Chondrocyte (in vitro differentiated cells): ENCODE measurements around the gene SORBS1. TPM values are rescaled to one million over a fixed set of nuclear protein-coding genes. Genes with fewer than 3 reads are reported as not detected.

Source experiments
- DNase-seq: peaks from one replicate; pipeline ENCODE4 v3.0.0; 2021; ENCODE audit warnings: mixed read lengths, low spot score
- H3K27ac Mint-ChIP-seq: one replicate; pipeline ENCODE4 v1.8.0; 2021; ENCODE audit warnings: mild to moderate bottlenecking, moderate library complexity, mixed read lengths; ENCODE audit not compliant: unreplicated experiment
- H3K27me3 Mint-ChIP-seq: 2 replicates; pipeline ENCODE4 v1.8.0; 2021; ENCODE audit warnings: low read depth, mixed read lengths
- H3K36me3 Mint-ChIP-seq: 2 replicates; pipeline ENCODE4 v1.8.0; 2021; ENCODE audit warnings: low read depth, mixed read lengths
- H3K4me1 Mint-ChIP-seq: 2 replicates; pipeline ENCODE4 v1.8.0; 2021; ENCODE audit warnings: low read depth, mild to moderate bottlenecking, mixed read lengths
- H3K4me3 Mint-ChIP-seq: one replicate; pipeline ENCODE4 v1.8.0; 2021; ENCODE audit warnings: mild to moderate bottlenecking, moderate library complexity, mixed read lengths; ENCODE audit not compliant: unreplicated experiment
- H3K9me3 Mint-ChIP-seq: 2 replicates; pipeline ENCODE4 v1.8.0; 2021; ENCODE audit warnings: low read depth, mixed read lengths
- total RNA-seq: library from RNA; stranded (reverse); gene quantifications from 3 replicates; pipeline ENCODE4 v1.2.1, GENCODE V29; 2021
- TF ChIP-seq, protein P1 (sequence below): fragments of 200-600 bp; sonication (generic); IDR thresholded peaks from 2 replicates; pipeline ENCODE4 v1.5.0; 2021; ENCODE audit warnings: antibody characterized with exemption, mild to moderate bottlenecking, moderate library complexity

Gene SORBS1
- total RNA-seq, 1 donor from 2014 or later: 5.0 TPM

DNA sequence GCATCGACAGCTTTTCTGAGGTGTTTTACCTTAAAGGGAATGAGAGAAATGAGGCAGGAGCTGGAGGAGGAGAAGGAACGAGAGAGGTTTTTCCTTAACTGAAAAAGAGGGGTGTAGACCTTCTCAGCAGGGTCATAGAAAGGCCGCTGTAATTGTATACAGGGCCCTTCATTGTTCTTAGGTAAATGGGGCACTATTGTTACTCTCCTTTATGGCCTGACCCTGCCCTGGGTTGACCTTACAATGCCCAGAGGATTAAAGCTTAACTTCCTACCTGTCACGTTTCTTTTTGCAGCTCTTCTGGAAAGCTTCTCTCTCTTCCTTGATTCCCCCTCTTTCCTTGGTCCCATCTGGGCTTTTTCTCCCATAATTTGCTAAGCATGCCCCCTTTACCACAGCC is 256.7 kb downstream of the SORBS1 start:
- Mint-ChIP-seq H3K4me1 (peaks cover 25% of the 10 kb centered on the region), H3K36me3 (no peaks in the 10 kb centered on the region), H3K27ac (no peak overlapping the region), H3K4me3 (no peak overlapping the region), H3K9me3 (no peaks in the 10 kb centered on the region), H3K27me3 (peaks cover 1% of the 10 kb centered on the region)
- DNase-seq: no peak
- TF ChIP-seq, protein P1, sequence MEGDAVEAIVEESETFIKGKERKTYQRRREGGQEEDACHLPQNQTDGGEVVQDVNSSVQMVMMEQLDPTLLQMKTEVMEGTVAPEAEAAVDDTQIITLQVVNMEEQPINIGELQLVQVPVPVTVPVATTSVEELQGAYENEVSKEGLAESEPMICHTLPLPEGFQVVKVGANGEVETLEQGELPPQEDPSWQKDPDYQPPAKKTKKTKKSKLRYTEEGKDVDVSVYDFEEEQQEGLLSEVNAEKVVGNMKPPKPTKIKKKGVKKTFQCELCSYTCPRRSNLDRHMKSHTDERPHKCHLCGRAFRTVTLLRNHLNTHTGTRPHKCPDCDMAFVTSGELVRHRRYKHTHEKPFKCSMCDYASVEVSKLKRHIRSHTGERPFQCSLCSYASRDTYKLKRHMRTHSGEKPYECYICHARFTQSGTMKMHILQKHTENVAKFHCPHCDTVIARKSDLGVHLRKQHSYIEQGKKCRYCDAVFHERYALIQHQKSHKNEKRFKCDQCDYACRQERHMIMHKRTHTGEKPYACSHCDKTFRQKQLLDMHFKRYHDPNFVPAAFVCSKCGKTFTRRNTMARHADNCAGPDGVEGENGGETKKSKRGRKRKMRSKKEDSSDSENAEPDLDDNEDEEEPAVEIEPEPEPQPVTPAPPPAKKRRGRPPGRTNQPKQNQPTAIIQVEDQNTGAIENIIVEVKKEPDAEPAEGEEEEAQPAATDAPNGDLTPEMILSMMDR: no peak

DNA sequence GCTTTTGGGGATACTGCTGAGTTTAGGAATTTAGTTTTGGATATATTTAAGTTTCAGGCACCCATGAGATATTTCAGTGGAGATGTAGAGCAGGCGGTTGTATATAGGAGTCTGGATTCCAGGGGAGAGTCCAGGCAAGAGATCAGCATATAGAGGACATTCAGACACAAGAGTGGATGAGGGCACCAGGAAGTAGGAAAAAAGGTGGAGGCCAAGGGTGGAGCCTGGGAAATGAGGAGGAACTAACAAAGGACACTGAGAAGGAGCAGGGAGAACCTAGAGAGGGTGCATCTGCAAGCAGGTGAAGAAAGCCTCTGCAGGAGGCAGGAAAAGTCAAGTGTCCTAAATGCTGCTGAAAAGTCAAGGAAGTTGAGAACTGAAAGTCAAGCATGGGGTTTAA is 257.2 kb downstream of the SORBS1 start:
- Mint-ChIP-seq H3K27ac (no peak overlapping the region), H3K4me3 (no peak overlapping the region), H3K4me1 (peaks cover 19% of the 10 kb centered on the region), H3K9me3 (no peaks in the 10 kb centered on the region), H3K27me3 (peaks cover 1% of the 10 kb centered on the region), H3K36me3 (no peaks in the 10 kb centered on the region)
- TF ChIP-seq, protein P1: no peak
- no peak for DNase-seq

DNA sequence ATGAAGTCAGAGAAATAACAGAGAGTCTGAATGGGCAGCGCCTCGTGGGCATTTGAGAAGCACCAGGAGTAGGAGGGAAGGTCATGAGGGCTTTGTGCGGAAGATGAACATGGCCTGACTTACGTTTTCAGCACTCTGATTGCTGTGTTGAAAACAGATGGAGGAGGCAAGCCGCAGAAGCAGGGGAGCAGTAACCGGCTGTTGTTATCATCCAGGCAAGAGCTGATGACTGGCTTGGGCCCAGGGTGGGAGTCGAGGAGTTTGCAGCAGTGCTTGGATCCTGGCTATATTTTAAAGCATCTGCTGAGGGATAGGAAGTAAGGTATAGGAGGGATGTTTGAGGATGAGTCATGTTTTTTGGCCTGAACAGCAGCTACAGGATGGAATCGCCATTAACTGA is 257.6 kb downstream of the SORBS1 start:
- Mint-ChIP-seq H3K4me3 (no peak overlapping the region), H3K27me3 (peaks cover 1% of the 10 kb centered on the region), H3K4me1 (peaks cover 15% of the 10 kb centered on the region), H3K36me3 (no peaks in the 10 kb centered on the region), H3K9me3 (no peaks in the 10 kb centered on the region), H3K27ac (no peak overlapping the region)
- DNase-seq: no peak
- TF ChIP-seq, protein P1: no peak

DNA sequence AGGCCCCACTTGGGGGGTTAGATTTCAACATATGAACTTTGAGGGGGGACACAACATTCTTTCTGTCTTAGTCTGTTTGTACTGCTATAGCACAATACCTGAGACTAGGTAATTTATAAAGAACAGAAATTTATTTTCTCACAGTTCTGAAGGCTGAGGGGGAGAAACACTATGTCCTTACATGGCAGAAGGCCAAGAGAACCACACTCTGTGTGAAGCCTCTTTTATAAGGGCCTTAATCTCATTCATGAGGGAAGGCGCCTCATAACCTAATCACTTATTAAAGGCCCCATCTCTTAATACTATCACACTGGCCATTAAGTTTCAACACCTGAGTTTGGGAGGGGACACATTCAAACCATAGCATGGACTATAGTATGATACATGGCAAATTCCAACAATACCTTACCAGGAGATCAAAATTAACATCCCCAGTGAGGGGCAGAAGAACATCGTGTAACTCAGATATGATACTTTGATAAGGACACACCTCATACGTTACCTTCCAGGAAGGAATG is 261.1 kb downstream of the SORBS1 start:
- Mint-ChIP-seq H3K27me3 (no peaks in the 10 kb centered on the region), H3K4me1 (peaks cover 9% of the 10 kb centered on the region), H3K27ac (no peak overlapping the region), H3K36me3 (no peaks in the 10 kb centered on the region), H3K9me3 (no peaks in the 10 kb centered on the region), H3K4me3 (no peak overlapping the region)
- DNase-seq: no peak
- TF ChIP-seq, protein P1: no peak

DNA sequence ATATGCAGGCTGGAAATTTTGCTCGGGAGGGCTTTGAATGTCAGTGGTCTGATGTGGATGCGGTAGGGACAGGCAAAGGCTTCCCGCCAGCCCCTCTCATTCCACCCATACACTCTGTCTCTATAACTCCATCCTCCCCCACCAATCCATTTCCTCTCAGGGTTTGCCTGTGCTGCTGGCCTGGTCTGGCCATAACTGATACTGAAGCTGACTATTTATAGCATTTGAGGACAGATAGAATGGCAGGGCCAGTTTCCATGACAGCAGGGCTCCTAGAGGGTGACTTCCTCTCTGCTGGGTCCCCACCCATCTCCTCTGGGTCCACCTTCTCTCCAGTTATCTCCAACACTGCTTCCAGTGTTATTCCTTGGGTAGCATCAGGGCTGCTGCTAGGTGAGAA is 263.8 kb downstream of the SORBS1 start:
- Mint-ChIP-seq H3K27me3 (no peaks in the 10 kb centered on the region), H3K27ac (no peak overlapping the region), H3K36me3 (no peaks in the 10 kb centered on the region), H3K4me1 (peaks cover 22% of the 10 kb centered on the region), H3K9me3 (no peaks in the 10 kb centered on the region), H3K4me3 (no peak overlapping the region)
- TF ChIP-seq, protein P1: no peak
- DNase-seq: no peak
